Rectal smooth muscle tissue (tissue), 1 donor: ENCODE data around the gene CSK.

Experiments
- H3K27ac ChIP-seq: one replicate; pipeline ENCODE4 v1.7.0; 2013; ENCODE audit warnings: low read depth, low read length, inconsistent platforms
- H3K27me3 ChIP-seq: one replicate; pipeline ENCODE4 v1.7.0; 2013; ENCODE audit warnings: low read length; ENCODE audit not compliant: control insufficient read depth, insufficient read depth
- H3K36me3 ChIP-seq: one replicate; pipeline ENCODE4 v1.7.0; 2013; ENCODE audit warnings: low read length; ENCODE audit not compliant: control insufficient read depth, insufficient read depth
- H3K4me1 ChIP-seq: one replicate; pipeline ENCODE4 v1.7.0; 2013; ENCODE audit warnings: low read length; ENCODE audit not compliant: control insufficient read depth, insufficient read depth
- H3K4me3 ChIP-seq: one replicate; pipeline ENCODE4 v1.7.0; 2013; ENCODE audit warnings: low read length
- H3K9ac ChIP-seq: one replicate; pipeline ENCODE4 v1.7.0; 2013; ENCODE audit warnings: low read length

Gene CSK

DNA sequence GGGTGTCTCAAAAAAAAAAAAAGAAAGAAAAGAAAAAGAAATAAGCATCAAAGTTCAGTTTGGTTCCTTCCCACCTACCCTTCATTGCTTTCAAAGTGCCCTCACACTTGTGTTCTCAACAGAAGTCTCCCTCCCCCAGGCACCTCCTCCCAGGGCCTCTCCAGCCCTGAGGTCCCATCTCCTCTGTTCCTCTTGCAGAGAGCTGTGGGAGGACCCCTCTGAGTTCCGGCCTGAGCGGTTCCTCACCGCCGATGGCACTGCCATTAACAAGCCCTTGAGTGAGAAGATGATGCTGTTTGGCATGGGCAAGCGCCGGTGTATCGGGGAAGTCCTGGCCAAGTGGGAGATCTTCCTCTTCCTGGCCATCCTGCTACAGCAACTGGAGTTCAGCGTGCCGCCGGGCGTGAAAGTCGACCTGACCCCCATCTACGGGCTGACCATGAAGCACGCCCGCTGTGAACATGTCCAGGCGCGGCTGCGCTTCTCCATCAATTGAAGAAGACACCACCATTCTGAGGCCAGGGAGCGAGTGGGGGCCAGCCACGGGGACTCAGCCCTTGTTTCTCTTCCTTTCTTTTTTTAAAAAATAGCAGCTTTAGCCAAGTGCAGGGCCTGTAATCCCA lies 27.2 kb upstream of the CSK start:
- no peaks in the 10 kb centered on the region for H3K27me3 ChIP-seq
- H3K4me3 ChIP-seq = no peak overlapping the region
- H3K27ac ChIP-seq = no peak overlapping the region
- no peaks in the 10 kb centered on the region for H3K36me3 ChIP-seq
- no peak overlapping the region for H3K9ac ChIP-seq
- no peaks in the 10 kb centered on the region for H3K4me1 ChIP-seq

DNA sequence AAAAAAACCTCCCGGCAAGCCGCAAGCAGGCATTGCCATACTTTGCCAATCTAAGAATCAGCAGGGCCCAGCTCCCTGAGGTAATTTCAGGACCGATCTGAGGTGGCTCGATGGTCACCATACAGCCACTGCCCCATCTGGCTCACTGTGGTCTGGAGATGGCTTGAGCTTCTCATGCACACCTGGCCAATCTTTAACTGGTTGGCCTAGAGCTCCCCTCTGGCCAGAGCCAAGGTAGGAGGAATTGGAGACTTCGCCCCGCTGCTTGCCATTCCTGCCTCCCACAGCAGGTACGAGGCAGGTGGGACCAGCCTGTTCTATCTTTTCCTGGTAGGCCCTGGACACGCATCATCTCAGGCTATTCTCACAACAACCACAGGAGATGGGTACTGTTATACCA lies 23.1 kb upstream of the CSK start:
- H3K9ac ChIP-seq = no peak overlapping the region
- no peaks in the 10 kb centered on the region for H3K27me3 ChIP-seq
- no peak overlapping the region for H3K4me3 ChIP-seq
- no peak overlapping the region for H3K27ac ChIP-seq
- no peaks in the 10 kb centered on the region for H3K36me3 ChIP-seq
- no peaks in the 10 kb centered on the region for H3K4me1 ChIP-seq

DNA sequence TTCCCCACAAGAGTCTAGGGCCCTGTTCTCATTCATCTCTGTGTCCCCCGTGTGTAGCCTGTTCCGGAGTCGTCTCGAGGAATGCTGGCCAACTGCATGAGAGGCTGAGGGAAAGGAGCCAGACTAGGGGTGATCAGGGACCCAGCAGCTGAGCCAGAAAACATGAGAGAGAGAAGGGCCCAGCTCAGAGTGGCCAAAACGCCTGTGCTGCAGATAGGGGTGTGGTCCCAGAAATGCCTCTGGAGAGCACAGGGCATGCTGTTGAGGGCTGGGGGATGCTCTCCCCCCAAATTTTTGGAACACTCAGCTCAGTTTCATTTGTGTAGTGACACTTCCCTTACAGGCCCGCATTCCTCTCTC lies 19.1 kb upstream of the CSK start:
- H3K27ac ChIP-seq = no peak overlapping the region
- H3K36me3 ChIP-seq = no peaks in the 10 kb centered on the region
- no peaks in the 10 kb centered on the region for H3K27me3 ChIP-seq
- H3K9ac ChIP-seq = no peak overlapping the region
- no peaks in the 10 kb centered on the region for H3K4me1 ChIP-seq
- H3K4me3 ChIP-seq = no peak overlapping the region

DNA sequence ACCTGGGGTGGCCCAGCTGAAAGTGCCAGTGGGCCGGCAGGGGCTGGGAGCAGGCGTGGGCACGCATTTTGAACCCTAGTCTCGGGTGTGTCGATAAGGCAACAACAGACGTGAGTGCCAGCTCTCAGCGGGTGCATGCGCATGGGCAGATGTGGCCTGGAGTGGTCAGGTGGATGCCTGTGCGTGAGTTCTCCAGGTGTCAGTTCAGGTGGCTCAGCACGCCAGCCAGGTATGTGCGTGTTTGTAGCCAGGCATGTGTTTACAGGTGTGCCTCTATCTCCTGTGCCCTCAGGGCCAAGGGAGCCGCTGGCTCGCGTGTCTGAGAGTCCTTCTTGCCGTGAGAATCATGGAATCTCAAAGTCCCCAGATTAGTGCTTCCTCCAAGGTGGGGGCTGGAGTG lies 18.5 kb upstream of the CSK start:
- H3K36me3 ChIP-seq = no peaks in the 10 kb centered on the region
- H3K27me3 ChIP-seq = no peaks in the 10 kb centered on the region
- H3K9ac ChIP-seq = no peak overlapping the region
- H3K4me1 ChIP-seq = no peaks in the 10 kb centered on the region
- H3K4me3 ChIP-seq = no peak overlapping the region
- H3K27ac ChIP-seq = no peak overlapping the region

DNA sequence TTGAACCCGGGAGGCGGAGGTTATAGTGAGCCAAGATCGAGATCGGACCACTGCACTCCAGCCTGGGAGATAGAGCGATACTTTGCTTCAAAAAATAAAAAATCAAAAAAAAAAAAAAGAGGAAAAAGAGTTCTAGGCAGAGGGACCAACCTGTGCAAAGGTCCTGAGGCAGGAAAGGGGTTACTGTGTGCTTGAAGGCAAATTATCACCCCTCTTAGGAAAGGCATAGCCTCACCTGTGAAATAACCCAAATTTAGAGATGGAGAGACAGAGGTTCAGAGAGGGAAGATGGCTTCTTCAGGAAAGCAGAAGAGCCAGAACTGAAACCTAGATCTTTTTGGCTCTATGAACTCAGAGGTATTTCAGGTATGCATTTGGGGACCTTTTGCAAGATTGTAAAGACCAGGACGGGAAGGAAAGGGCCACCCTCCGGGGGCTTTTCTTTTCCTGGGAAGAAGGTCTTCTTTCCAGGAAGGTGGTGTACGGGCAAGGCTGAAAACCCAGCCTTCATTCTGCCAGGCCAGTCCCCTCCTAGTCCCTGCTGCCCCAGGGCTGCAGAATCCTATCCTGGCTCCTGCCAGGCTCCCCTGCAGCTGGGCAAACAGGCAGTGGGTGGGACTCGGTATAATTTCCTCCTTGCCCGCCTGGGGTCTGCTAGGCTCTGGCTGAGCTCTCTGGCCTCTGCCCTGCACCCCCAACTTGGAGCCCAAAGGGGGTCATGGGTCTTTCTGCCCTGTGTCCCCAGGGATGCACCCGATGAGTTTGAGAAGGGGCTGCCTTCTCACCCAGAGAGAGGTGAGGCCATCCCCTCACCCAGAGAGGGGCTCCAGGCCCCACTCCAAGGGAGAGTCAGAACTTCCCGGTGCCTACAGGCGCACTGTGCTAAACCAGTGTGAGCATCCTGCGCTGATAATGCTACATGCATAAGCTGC lies 14.4 kb upstream of the CSK start:
- H3K27ac ChIP-seq = no peak overlapping the region
- no peaks in the 10 kb centered on the region for H3K36me3 ChIP-seq
- H3K27me3 ChIP-seq = no peaks in the 10 kb centered on the region
- no peak overlapping the region for H3K4me3 ChIP-seq
- no peaks in the 10 kb centered on the region for H3K4me1 ChIP-seq
- no peak overlapping the region for H3K9ac ChIP-seq

DNA sequence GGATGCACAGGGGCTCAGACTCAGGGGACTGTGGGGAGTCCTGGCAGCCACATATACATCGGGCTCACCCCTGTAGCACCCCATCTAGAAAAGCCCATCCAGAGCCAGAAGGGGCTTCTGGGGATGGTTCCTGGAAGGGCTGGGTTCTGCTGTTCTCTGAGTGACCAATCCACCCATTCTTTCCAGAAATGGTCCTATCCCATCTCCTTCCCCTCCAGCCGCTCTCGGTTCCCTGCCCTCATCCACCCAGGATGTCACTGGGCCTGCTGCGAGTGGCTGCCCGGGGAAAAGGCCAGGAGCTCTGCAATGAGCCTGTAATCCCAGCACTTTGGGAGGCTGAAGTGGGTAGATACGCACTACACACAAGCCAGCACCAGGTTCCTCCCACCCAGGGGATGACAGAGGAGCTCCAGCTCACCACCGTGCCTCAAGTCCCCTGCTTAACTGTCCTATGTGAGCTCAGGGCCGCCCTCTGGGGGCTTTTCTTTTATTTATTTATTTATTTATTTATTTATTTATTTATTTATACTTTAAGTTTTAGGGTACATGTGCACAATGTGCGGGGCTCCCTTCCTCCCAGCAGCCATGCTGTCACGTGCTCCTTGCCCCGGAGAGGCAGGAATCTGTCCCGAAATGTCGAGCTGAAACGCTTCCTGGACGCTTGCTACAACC lies 13.6 kb upstream of the CSK start:
- Histone ChIP-seq H3K27ac (no peak overlapping the region), H3K4me1 (no peaks in the 10 kb centered on the region), H3K9ac (no peak overlapping the region), H3K36me3 (no peaks in the 10 kb centered on the region), H3K4me3 (no peak overlapping the region), H3K27me3 (no peaks in the 10 kb centered on the region)

DNA sequence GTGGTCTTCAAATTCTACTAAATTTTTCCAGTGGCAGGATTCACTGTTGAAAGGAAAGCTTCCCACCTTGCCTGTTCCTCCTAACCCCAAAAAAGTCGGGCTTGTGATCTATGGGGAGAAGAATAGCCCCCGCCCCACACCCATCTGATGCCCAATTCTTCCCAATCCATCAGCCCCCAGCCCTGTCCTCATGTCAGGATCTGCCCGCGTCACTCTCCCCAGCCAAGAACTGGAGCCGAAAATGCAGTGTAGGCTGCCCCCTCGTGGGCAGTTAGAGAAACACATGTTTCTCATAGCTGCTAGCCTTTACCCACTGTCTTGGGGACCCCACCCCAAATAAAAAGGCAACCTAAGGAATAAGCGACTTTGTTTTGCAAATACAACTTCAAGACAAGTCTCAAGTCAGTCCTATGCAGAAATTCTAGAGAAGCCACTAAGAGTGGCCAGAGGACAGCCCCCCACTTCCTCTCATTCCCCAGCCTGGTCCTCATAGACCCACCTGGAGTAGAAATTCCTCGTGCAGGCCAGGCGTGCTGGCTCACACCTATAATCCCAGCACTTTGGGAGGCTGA lies 13.0 kb upstream of the CSK start:
- Histone ChIP-seq H3K27me3 (no peaks in the 10 kb centered on the region), H3K36me3 (no peaks in the 10 kb centered on the region), H3K27ac (no peak overlapping the region), H3K4me1 (no peaks in the 10 kb centered on the region), H3K9ac (no peak overlapping the region), H3K4me3 (no peak overlapping the region)

DNA sequence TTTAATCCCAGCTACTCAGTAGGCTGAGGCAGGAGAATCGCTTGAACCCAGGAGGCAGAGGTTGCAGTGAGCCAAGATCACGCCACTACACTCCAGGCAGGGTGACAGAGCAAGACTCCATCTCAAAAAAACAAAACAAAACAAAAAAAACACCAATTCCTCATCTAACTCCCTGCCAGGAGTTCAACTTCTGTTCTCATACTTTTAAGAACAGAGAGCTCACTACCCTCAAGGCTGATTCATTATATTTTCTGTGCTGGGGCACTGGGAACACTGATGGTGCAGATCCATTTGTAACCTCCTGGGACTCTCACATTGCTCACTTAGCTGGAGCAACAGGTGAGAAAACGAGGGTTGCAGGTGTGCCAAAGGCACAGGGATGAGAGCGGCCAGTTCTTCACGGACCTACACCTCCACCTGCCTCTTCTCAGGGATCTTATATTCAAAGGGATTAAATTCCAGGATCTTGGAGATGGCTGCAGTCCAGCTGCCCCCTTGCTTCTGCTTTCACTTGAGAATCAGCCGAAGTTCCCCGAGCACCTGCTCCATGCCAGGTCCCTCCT lies 12.3 kb upstream of the CSK start:
- no peak overlapping the region for H3K9ac ChIP-seq
- H3K27ac ChIP-seq = no peak overlapping the region
- H3K4me1 ChIP-seq = no peaks in the 10 kb centered on the region
- no peaks in the 10 kb centered on the region for H3K27me3 ChIP-seq
- H3K36me3 ChIP-seq = no peaks in the 10 kb centered on the region
- no peak overlapping the region for H3K4me3 ChIP-seq

DNA sequence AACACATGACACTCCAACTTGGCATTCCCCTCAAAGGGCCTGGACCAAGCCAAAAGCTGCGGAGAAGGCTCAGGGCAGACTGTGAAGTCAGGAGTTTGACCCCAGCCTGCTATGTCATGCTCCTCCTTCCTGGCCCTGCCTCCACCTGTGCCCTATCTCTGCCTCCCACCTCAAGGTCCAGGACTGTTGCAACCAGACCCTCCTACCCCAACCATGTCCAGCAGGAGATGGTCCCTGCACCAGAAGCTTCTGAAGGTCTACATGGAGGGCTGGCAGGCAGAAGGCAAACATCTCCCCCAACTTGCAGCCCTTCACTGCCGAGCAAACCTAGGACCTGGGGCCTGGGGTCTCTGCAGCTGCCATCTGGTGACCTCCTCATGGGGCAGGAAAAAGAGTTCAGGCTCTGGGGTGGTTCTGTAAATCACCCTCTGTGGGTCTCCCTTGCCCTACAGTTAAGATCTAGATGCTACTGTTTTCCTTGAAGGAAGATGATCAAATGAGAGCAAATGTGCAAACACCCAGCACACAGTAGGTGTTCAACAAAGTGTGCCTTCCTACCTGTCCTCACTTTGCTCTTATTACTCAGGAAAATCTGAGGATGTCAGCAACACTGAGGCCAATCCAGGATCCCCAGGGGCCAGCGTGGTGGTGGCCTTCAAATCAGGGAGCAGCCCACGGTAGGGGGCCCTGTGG lies 11.5 kb upstream of the CSK start:
- H3K4me3 ChIP-seq = no peak overlapping the region
- H3K36me3 ChIP-seq = no peaks in the 10 kb centered on the region
- H3K4me1 ChIP-seq = no peaks in the 10 kb centered on the region
- no peaks in the 10 kb centered on the region for H3K27me3 ChIP-seq
- H3K9ac ChIP-seq = no peak overlapping the region
- H3K27ac ChIP-seq = no peak overlapping the region

DNA sequence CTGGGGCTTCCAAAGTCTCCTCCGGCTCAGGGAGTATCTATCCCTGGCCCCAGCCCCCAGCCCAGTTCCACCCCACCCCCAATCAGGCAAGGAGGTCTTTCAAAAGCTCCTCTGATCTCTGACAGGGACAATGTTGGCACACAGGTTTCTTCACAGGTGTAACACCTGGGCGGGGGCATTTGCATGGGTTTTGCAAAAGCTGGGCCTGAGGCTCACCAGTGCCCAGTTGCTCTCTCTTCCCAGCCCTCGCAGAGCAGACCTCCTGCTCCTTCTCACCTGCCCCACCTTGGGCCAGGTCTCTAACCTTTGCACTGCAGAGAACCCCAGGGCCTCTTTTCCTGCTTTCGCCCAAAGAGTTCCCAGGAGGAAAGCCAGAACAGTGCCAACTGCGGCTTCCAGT lies 8.6 kb upstream of the CSK start:
- Histone ChIP-seq H3K9ac (no peak overlapping the region), H3K27ac (no peak overlapping the region), H3K27me3 (no peaks in the 10 kb centered on the region), H3K4me1 (no peaks in the 10 kb centered on the region), H3K4me3 (no peak overlapping the region), H3K36me3 (no peaks in the 10 kb centered on the region)

DNA sequence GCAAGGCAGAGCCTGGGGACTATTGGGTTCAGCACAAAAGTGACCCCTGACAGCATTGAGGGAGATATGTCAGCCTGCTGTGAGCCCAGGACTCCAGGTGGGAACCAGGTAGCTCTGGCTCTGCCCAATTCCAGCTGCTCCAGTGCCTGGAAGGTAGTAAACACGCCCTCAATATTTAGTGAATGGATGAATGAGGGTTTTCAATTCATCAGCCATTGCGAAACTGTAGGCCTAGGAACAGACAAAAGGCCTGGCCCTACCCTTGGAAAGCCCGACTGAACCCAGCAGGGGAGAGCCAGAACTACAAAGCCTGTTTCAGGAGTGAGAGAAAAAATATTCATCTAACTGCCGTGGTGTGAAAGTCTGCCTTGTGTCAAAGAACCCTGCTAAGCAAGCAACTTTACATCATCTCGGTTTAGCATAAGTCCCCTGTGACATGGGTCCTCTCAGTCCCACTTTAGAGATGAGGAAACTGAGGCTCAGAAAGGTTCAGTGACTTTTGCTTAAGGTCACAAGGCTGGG lies 8.1 kb upstream of the CSK start:
- H3K9ac ChIP-seq = no peak overlapping the region

More for the DNA sequence above, 8.1 kb upstream of the CSK start:
- no peaks in the 10 kb centered on the region for H3K27me3 ChIP-seq
- no peaks in the 10 kb centered on the region for H3K36me3 ChIP-seq
- no peak overlapping the region for H3K27ac ChIP-seq
- no peak overlapping the region for H3K4me3 ChIP-seq
- no peaks in the 10 kb centered on the region for H3K4me1 ChIP-seq
